Smooth muscle cell of the umbilical artery (primary cell): ENCODE data around the gene ECHDC1. TPM values are rescaled to one million over a fixed set of nuclear protein-coding genes. Genes with fewer than 3 reads are reported as not detected.

Source experiments
- total RNA-seq: library from RNA; depleted of rRNA; stranded (reverse); fragments of >200 nt; gene quantifications from 2 replicates; pipeline ENCODE4 v1.2.3, GENCODE V29; 2014

Gene ECHDC1
- total RNA-seq: 57.6 and 70.7 TPM in 2 replicates

GRCh38 chr6:127342946-127343808 is at the start of gene ECHDC1:
Gene ECHDC1, minus strand, starts transcription at chr6:127343609. Its CDS starts 12,581 bp downstream, at chr6:127331028.

DNA sequence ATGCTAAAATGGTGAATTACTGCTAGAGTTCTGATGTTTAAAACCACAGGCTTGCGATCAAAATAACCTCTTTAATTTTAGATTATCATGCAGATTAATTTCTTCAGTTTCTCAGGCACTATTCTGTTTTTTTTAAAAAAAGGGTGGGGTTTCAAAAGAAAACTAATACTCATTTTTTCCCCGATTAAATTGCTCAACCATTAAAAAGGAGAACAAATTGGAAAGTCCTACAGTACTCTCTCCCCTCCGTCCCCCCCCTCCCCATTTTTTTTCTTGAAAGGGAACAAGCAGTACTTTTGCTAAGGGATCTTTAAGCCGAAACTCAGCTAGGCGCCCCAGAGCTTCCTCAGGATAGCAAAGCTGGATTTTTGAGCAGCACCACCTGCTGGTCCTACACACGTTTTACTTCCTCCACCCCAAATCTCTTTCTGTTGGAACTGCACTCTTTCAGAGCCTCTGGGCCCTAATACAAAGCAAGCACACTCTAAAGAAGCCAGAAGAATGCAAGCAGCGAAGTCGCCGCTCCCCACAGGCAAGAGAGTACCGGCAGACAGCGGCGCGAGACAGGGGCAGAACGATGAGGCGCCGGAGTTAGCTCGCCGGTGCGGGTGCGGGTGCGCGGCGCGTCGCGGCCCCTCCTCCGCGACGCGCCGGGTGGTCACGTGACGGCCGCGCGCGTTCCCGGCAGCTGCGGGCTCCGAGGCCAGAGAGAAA is 77.1 kb downstream of the ECHDC1 start, which contains the start of gene RNF146:
RNF146 (plus strand) TSS at position 687 of the 714 bp plus-strand sequence. CDS start 13,475 bp downstream, outside the sequence.

Other genes with a start within 250 kb of the ECHDC1 start
- 0.18 and 1.2 TPM in 2 replicates for gene RSPO3, start 224.9 kb downstream of the ECHDC1 start, total RNA-seq
- gene RNF146, start 76.7 kb downstream of the ECHDC1 start, total RNA-seq: 44.1 and 54.0 TPM in 2 replicates
- gene KIAA0408, start 115.8 kb upstream of the ECHDC1 start, total RNA-seq: 1.5 and 6.9 TPM in 2 replicates
- gene C6orf58, start 233.6 kb upstream of the ECHDC1 start, total RNA-seq: 0.14 TPM in 1 of 2 replicates, not detected in the other